Measurements from ENCODE around the gene NOL9.

NOL9 gene

DNA sequence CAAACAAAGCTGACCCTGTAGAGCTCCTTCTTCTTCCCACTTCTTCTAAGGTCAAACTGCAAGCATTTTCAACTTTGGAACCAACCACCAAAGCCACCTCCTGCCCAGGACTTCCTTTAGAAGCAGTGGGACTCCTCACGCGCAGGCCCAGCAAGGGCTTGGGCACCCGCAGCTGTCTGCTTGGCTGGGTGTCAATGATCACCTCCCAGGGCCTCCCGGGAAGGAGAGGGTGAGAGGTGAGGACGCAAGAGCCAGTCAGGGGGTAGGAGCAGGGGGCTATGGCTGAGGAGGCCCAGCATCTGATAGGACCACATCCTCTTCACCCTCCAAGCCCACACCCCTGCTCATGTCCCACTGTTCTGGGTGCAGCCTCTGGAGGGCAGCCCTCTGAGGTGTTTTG, 38.1 kb upstream of the NOL9 start:
- no peak for DNase-seq (ENCODE audit: low read depth, low spot score)
- H3K27ac ChIP-seq, result no peak overlapping the region
- TF ChIP-seq EZH2 (IDR thresholded peaks at IDR 0.05) (no peak), POLR2AphosphoS5 (IDR thresholded peaks at IDR 0.05; ENCODE audit: borderline replicate concordance, low read depth, low read length) (no peak), FOXP2 (optimal IDR thresholded peaks at IDR 0.05; ENCODE audit: control extremely low read depth, extremely low read length, insufficient read depth) (no peak)
- no peak overlapping the region for H3K9ac ChIP-seq (ENCODE audit: insufficient read length)
- no peak overlapping the region for H3K4me3 ChIP-seq
- peaks cover 43% of the 10 kb centered on the region for H3K36me3 ChIP-seq (ENCODE audit: insufficient read depth, low read length)
- H3K9me3 ChIP-seq (ENCODE audit: low read depth, low read length), result no peaks in the 10 kb centered on the region

DNA sequence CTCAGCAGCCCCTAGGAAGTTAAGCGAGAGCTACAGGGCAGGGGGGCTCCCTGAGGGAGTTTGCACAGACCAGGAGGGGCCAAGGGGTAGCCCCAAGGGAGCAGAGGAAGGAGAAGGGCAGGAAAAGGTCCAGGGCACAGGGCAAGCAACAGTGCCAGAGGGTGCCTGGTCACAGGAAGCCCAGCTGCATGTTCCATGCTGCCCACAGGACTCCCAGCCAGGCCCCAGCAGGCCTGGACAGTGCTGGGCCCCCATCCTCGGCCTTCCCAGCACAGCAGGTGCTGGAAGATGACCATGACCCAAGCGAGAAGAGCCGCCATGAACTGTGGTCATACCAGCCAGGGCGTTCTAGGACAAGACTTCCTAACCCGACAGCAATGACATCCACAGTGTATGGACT, 37.3 kb upstream of the NOL9 start:
- Histone ChIP-seq H3K27ac (no peak overlapping the region), H3K36me3 (ENCODE audit: insufficient read depth, low read length) (peaks cover 35% of the 10 kb centered on the region)

DNA sequence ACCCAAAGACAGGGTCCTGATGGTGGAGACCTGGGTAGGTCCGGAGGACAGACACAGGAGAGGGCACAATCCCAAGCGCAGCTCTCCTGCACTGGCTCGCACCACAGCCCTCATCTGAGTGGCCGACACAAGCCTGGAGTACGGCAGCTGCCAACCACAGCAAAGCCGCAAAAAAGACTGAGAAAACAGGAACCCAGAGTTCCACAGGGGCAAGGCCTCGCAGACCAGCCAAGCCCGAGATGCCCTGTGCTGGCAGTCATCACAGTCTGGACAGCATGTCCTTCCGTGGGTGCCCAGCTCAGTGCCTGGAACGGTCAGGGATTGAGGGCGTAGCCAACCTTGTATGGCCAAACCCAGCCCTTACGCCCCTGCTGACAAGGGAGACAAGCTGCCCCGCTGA, 36.9 kb upstream of the NOL9 start:
- Histone ChIP-seq H3K9ac (ENCODE audit: insufficient read length) (no peak overlapping the region), H3K36me3 (ENCODE audit: insufficient read depth, low read length) (peaks cover 31% of the 10 kb centered on the region), H3K27ac (no peak overlapping the region), H3K4me3 (no peak overlapping the region), H3K9me3 (ENCODE audit: low read depth, low read length) (no peaks in the 10 kb centered on the region)
- DNase-seq (ENCODE audit: low read depth, low spot score), result no peak
- TF ChIP-seq FOXP2 (optimal IDR thresholded peaks at IDR 0.05; ENCODE audit: control extremely low read depth, extremely low read length, insufficient read depth), result no peak
- no peak for TF ChIP-seq EZH2 (IDR thresholded peaks at IDR 0.05)

More for the DNA sequence above, 37.3 kb upstream of the NOL9 start:
- Histone ChIP-seq H3K9ac (ENCODE audit: insufficient read length) (no peak overlapping the region), H3K9me3 (ENCODE audit: low read depth, low read length) (no peaks in the 10 kb centered on the region), H3K4me3 (no peak overlapping the region)
- no peak for TF ChIP-seq POLR2AphosphoS5 (IDR thresholded peaks at IDR 0.05; ENCODE audit: borderline replicate concordance, low read depth, low read length)
- DNase-seq (ENCODE audit: low read depth, low spot score), result no peak

DNA sequence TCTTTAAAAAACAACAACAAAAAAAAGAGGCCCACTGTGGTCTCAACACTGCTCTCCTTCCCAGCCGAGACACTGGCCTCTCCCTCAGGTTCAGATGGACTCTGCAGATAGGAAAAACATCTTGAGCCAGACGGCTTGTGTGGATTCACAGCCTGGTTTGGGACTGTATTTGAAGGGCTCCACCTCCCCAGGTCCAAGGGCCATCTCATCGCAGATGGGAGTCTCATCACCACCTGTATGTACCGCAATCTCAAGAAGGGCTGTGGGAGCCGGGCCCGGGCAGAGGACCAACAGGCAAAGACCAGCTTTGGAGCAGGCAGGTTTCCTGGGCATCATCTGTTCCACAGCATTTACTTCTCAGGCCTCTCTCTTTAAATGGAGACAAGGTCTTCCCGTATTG, 35.7 kb upstream of the NOL9 start:
- no peaks in the 10 kb centered on the region for H3K9me3 ChIP-seq (ENCODE audit: low read depth, low read length)
- no peak for DNase-seq (ENCODE audit: low read depth, low spot score)
- no peak overlapping the region for H3K4me3 ChIP-seq
- H3K27ac ChIP-seq, result no peak overlapping the region
- peaks cover 20% of the 10 kb centered on the region for H3K36me3 ChIP-seq (ENCODE audit: insufficient read depth, low read length)
- TF ChIP-seq POLR2AphosphoS5 (IDR thresholded peaks at IDR 0.05; ENCODE audit: borderline replicate concordance, low read depth, low read length), result no peak
- no peak for TF ChIP-seq FOXP2 (optimal IDR thresholded peaks at IDR 0.05; ENCODE audit: control extremely low read depth, extremely low read length, insufficient read depth)
- no peak for TF ChIP-seq EZH2 (IDR thresholded peaks at IDR 0.05)
- H3K9ac ChIP-seq (ENCODE audit: insufficient read length), result no peak overlapping the region

DNA sequence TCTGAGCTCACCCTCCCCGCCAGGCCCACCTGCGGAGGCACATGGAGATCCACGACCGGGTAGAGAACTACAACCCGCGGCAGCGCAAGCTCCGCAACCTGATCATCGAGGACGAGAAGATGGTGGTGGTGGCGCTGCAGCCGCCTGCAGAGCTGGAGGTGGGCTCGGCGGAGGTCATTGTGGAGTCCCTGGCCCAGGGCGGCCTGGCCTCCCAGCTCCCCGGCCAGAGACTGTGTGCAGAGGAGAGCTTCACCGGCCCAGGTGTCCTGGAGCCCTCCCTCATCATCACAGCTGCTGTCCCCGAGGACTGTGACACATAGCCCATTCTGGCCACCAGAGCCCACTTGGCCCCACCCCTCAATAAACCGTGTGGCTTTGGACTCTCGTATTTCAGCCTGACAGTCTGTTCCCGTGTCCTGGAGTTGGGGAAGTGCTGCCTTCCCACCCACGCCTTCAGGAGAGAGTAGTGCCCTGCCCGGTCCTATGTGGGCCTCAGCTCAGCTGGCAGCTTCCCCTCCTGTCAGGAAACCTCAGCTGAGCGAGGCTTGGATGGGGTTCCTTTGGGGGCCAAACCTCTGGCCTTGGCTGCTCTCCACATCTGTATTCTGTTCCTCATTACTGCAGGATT, 34.7 kb upstream of the NOL9 start:
- Histone ChIP-seq H3K4me3 (no peak overlapping the region), H3K36me3 (ENCODE audit: insufficient read depth, low read length) (peaks cover 11% of the 10 kb centered on the region), H3K9me3 (ENCODE audit: low read depth, low read length) (no peaks in the 10 kb centered on the region), H3K27ac (peak overlapping the region; percentile 26; the same call in 1 of the 2 replicates), H3K9ac (ENCODE audit: insufficient read length) (no peak overlapping the region)
- TF ChIP-seq EZH2 (IDR thresholded peaks at IDR 0.05) (no peak), POLR2AphosphoS5 (IDR thresholded peaks at IDR 0.05; ENCODE audit: borderline replicate concordance, low read depth, low read length) (no peak), FOXP2 (optimal IDR thresholded peaks at IDR 0.05; ENCODE audit: control extremely low read depth, extremely low read length, insufficient read depth) (no peak)
- DNase-seq (ENCODE audit: low read depth, low spot score), result no peak

DNA sequence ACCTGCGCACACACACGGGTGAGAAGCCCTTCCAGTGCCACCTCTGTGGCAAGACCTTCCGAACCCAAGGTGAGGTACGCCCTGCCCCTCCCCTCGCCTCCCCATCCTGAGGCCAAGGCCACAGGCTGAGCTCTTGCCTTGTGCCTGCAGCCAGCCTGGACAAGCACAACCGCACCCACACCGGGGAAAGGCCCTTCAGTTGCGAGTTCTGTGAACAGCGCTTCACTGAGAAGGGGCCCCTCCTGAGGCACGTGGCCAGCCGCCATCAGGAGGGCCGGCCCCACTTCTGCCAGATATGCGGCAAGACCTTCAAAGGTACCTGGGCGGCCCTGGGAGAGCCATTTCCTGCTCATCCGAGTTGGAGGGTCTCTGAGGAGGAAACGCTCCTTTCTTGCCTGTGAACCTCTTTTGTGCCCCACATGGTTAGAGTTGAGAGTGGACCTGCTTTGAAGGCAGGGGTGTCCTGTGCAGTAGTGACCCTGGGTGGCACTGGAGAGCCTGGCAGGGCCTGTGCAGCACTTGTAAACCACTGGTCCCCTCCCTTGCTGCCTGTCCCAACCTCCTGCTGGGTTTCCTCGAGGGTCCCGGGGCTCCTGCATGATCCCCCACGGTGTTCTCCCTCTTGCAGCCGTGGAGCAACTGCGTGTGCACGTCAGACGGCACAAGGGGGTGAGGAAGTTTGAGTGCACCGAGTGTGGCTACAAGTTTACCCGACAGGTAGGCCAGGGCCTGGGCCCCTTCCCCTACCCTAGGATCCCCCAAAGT, 34.0 kb upstream of the NOL9 start:
- DNase-seq (ENCODE audit: low read depth, low spot score), result no peak
- Histone ChIP-seq H3K9ac (ENCODE audit: insufficient read length) (no peak overlapping the region), H3K27ac (no peak overlapping the region), H3K9me3 (ENCODE audit: low read depth, low read length) (no peaks in the 10 kb centered on the region), H3K36me3 (ENCODE audit: insufficient read depth, low read length) (peaks cover 4% of the 10 kb centered on the region), H3K4me3 (no peak overlapping the region)
- TF ChIP-seq FOXP2 (optimal IDR thresholded peaks at IDR 0.05; ENCODE audit: control extremely low read depth, extremely low read length, insufficient read depth), result no peak
- TF ChIP-seq EZH2 (IDR thresholded peaks at IDR 0.05), result no peak
- TF ChIP-seq POLR2AphosphoS5 (IDR thresholded peaks at IDR 0.05; ENCODE audit: borderline replicate concordance, low read depth, low read length), result no peak

DNA sequence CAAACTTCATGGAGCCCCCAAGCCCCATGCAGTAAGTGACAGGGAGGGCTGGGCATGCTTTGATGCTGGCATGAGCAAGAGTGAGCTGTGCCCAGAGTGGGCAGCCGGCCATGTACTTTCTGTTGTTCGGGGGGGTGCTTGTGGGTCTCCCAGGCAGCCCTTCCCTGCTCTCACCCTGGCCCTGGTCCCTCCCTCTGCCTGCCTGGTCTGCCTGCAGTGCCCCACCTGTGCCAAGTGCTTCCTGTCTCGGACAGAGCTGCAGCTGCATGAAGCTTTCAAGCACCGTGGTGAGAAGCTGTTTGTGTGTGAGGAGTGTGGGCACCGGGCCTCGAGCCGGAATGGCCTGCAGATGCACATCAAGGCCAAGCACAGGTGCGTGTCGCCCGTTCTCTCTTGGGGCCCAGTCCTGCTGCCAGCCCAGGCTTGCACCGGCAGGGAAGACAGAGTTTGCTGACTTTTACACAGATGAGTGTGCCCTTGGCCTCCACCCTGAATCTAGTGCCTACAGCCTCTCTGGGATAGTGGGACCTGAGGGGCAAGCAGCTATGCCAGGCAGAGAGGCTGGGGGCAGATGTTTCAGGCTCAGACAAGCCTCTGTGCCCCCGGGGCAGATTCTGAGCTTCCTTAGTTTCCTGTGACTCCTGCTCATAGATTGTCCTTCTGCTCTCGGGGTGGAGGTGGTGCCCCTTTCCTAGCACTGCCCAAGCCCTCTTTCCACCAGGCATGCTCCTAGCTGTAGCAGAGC, 33.1 kb upstream of the NOL9 start:
- TF ChIP-seq EZH2 (IDR thresholded peaks at IDR 0.05), result no peak
- Histone ChIP-seq H3K9me3 (ENCODE audit: low read depth, low read length) (no peaks in the 10 kb centered on the region), H3K9ac (ENCODE audit: insufficient read length) (no peak overlapping the region), H3K27ac (no peak overlapping the region), H3K4me3 (no peak overlapping the region), H3K36me3 (ENCODE audit: insufficient read depth, low read length) (peaks cover 4% of the 10 kb centered on the region)
- DNase-seq (ENCODE audit: low read depth, low spot score), result no peak

DNA sequence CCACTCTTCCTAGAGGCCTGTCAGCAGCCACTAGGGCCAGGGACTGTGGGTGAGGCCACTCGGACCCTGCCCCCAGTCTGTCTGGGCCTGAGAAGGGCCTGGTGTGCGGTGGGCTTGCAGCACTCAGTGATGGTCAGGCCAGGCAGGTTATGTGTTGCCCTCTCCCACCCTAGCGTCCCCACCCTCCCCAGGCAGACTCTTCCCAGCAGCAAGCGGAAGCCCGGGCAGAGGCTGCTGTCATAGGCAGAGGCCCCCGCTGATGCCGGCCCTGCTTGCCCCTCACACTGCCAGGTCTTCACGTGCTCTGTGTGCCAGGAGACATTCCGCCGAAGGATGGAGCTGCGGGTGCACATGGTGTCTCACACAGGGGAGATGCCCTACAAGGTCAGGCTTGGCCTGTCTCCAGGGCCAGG, 32.1 kb upstream of the NOL9 start:
- Histone ChIP-seq H3K27ac (no peak overlapping the region), H3K36me3 (ENCODE audit: insufficient read depth, low read length) (peaks cover 4% of the 10 kb centered on the region), H3K4me3 (no peak overlapping the region), H3K9me3 (ENCODE audit: low read depth, low read length) (no peaks in the 10 kb centered on the region), H3K9ac (ENCODE audit: insufficient read length) (no peak overlapping the region)
- TF ChIP-seq POLR2AphosphoS5 (IDR thresholded peaks at IDR 0.05; ENCODE audit: borderline replicate concordance, low read depth, low read length), result no peak
- no peak for TF ChIP-seq FOXP2 (optimal IDR thresholded peaks at IDR 0.05; ENCODE audit: control extremely low read depth, extremely low read length, insufficient read depth)
- TF ChIP-seq EZH2 (IDR thresholded peaks at IDR 0.05), result no peak
- DNase-seq (ENCODE audit: low read depth, low spot score), result no peak
